Calu3 (cell line): ENCODE data around the gene DNAJC3. TPM values are rescaled to one million over a fixed set of nuclear protein-coding genes. Genes with fewer than 3 reads are reported as not detected.

Source experiments
- BruUV-seq: library from RNA; stranded (reverse); fragments of 400-500 nt; replicated peaks from 2 replicates; lab custom pipeline; 2021; lab: Mats Ljungman, UMichigan
- CTCF ChIA-PET: fragments of 300-600 bp; sonication (Branson Sonifier 250); formaldehyde crosslinking; loops from one replicate; lab custom pipeline; 2022; ENCODE audit warnings: antibody characterized with exemption; lab: Charles Lee
- DNase-seq: peaks from one replicate; pipeline ENCODE4 v3.0.0; 2022
- H3K27ac Mint-ChIP-seq: one replicate; pipeline ENCODE4 v1.8.0; 2022; ENCODE audit warnings: mixed read lengths; ENCODE audit not compliant: unreplicated experiment
- H3K27me3 Mint-ChIP-seq: one replicate; pipeline ENCODE4 v1.8.0; 2022; ENCODE audit warnings: mixed read lengths; ENCODE audit not compliant: unreplicated experiment
- H3K36me3 Mint-ChIP-seq: one replicate; pipeline ENCODE4 v1.8.0; 2022; ENCODE audit warnings: mild to moderate bottlenecking, moderate library complexity, mixed read lengths; ENCODE audit not compliant: insufficient read depth, unreplicated experiment
- H3K4me1 Mint-ChIP-seq: one replicate; pipeline ENCODE4 v1.8.0; 2022; ENCODE audit warnings: mild to moderate bottlenecking, low read depth, mixed read lengths; ENCODE audit not compliant: unreplicated experiment
- H3K4me3 Mint-ChIP-seq: one replicate; pipeline ENCODE4 v1.8.0; 2022; ENCODE audit warnings: mild to moderate bottlenecking, low read depth, moderate library complexity, mixed read lengths; ENCODE audit not compliant: unreplicated experiment
- H3K9me3 Mint-ChIP-seq: one replicate; pipeline ENCODE4 v1.8.0; 2022; ENCODE audit warnings: low read depth, mixed read lengths; ENCODE audit not compliant: unreplicated experiment
- CTCF ChIP-seq: fragments of 200-600 bp; IDR thresholded peaks from one replicate; pipeline ENCODE4 v1.8.0; 2022; ENCODE audit warnings: antibody characterized with exemption; ENCODE audit not compliant: unreplicated experiment
- intact Hi-C: fragments of 100-400 bp; cut with micrococcal nuclease; formaldehyde crosslinking; loops from one replicate; pipeline ENCODE4 v1.10.0; 2022; ENCODE audit not compliant: unreplicated experiment
- total RNA-seq: library from RNA; stranded (reverse); gene quantifications from 2 replicates; pipeline ENCODE4 v1.2.3, GENCODE V29; 2022

The DNAJC3 gene
- total RNA-seq, 1 experiment from 2014 or later: 22.2 TPM

- Mint-ChIP-seq H3K27ac (no peak overlapping the region), H3K4me1 (no peaks in the 10 kb centered on the region), H3K36me3 (peaks cover 7% of the 10 kb centered on the region), H3K27me3 (no peaks in the 10 kb centered on the region), H3K9me3 (no peaks in the 10 kb centered on the region), H3K4me3 (peak overlapping the region; percentile 63)
- DNase-seq: no peak
- CTCF ChIA-PET: interaction anchor here (1.0 kb wide), 1 partner anchor 18 kb away, joined by 6 read pairs; no protein-coding TSS in a partner anchor
- TF ChIP-seq CTCF: no peak
- BruUV-seq: TSS peak; percentile 43
- intact Hi-C loops: no loop called here
Measured at GRCh38 chr13:95642999-95643398, 33.9 kb upstream of the DNAJC3 start.

GRCh38 chr13:95643571-95643935 is 33.4 kb upstream of the DNAJC3 start:
- Mint-ChIP-seq H3K27ac (no peak overlapping the region), H3K9me3 (no peaks in the 10 kb centered on the region), H3K27me3 (no peaks in the 10 kb centered on the region), H3K36me3 (peaks cover 7% of the 10 kb centered on the region), H3K4me1 (no peaks in the 10 kb centered on the region), H3K4me3 (peak overlapping the region; percentile 63)
- CTCF ChIA-PET: interaction anchor here (1.0 kb wide), 1 partner anchor 18 kb away, joined by 6 read pairs; no protein-coding TSS in a partner anchor
- no peak for DNase-seq
- no TSS peak for BruUV-seq
- intact Hi-C loops: no loop called here
- no peak for TF ChIP-seq CTCF

GRCh38 chr13:95643936-95644598 is 32.9 kb upstream of the DNAJC3 start:
- intact Hi-C loops: no loop called here
- Mint-ChIP-seq H3K36me3 (peaks cover 7% of the 10 kb centered on the region), H3K4me3 (peak overlapping the region; percentile 63), H3K4me1 (no peaks in the 10 kb centered on the region), H3K9me3 (no peaks in the 10 kb centered on the region), H3K27me3 (no peaks in the 10 kb centered on the region), H3K27ac (no peak overlapping the region)
- no peak for TF ChIP-seq CTCF
- DNase-seq: peak; percentile 7
- BruUV-seq: no TSS peak
- CTCF ChIA-PET: interaction anchor here (1.0 kb wide), 1 partner anchor 17 kb away, joined by 6 read pairs; no protein-coding TSS in a partner anchor

- no peak for TF ChIP-seq CTCF
- H3K9me3 Mint-ChIP-seq: no peaks in the 10 kb centered on the region
- no peaks in the 10 kb centered on the region for H3K27me3 Mint-ChIP-seq
- BruUV-seq: no TSS peak
- no peak within 1 kb of the TSS for H3K27ac Mint-ChIP-seq
- DNase-seq: peak; percentile 50
- H3K4me1 Mint-ChIP-seq: no peaks in the 10 kb centered on the region
- CTCF ChIA-PET: interaction anchor here (0.6 kb wide), 1 partner anchor 59 kb away, joined by 5 read pairs; no protein-coding TSS in a partner anchor
- peak within 1 kb of the TSS; percentile 63 for H3K4me3 Mint-ChIP-seq
- H3K36me3 Mint-ChIP-seq: peaks cover 7% of the 10 kb centered on the region
- intact Hi-C loops: no loop called here
Measured at GRCh38 chr13:95644601-95645052, 32.3 kb upstream of the DNAJC3 start, which contains the start of gene DZIP1. Gene DZIP1 (minus strand): TSS chr13:95644706. CDS start chr13:95642029, 2,677 bp downstream.
